Choroid plexus epithelial cell (primary cell): ENCODE data around the gene IP6K2.
"Not testable (repeated sequence)": the region's sequence is repeated elsewhere in the genome, so short reads cannot be mapped to it uniquely, and the experiment has no call there.

ENCODE experiments used
- DNase-seq: peaks from one replicate; pipeline ENCODE4 v3.0.0-alpha.2; 2010; ENCODE audit warnings: low read depth
- H3K4me3 ChIP-seq: 2 replicates; pipeline ENCODE4 v1.5.1; 2011; ENCODE audit warnings: low read depth, mild to moderate bottlenecking, control low read depth, low read length, moderate library complexity
- TF ChIP-seq, protein P1 (sequence below): conservative IDR thresholded peaks from 2 replicates; pipeline ENCODE4 v1.5.1; 2011; ENCODE audit warnings: low read depth, mild to moderate bottlenecking, control low read depth, inconsistent platforms, low read length, moderate library complexity

Gene IP6K2

GRCh38 chr3:48716982-48717746, at the start of gene IP6K2:
TSS of gene IP6K2 (minus strand) at chr3:48717221. CDS start at chr3:48695291, 21,930 bp downstream.
- H3K4me3 ChIP-seq: peak within 1 kb of the TSS; percentile 75
- TF ChIP-seq, protein P1, sequence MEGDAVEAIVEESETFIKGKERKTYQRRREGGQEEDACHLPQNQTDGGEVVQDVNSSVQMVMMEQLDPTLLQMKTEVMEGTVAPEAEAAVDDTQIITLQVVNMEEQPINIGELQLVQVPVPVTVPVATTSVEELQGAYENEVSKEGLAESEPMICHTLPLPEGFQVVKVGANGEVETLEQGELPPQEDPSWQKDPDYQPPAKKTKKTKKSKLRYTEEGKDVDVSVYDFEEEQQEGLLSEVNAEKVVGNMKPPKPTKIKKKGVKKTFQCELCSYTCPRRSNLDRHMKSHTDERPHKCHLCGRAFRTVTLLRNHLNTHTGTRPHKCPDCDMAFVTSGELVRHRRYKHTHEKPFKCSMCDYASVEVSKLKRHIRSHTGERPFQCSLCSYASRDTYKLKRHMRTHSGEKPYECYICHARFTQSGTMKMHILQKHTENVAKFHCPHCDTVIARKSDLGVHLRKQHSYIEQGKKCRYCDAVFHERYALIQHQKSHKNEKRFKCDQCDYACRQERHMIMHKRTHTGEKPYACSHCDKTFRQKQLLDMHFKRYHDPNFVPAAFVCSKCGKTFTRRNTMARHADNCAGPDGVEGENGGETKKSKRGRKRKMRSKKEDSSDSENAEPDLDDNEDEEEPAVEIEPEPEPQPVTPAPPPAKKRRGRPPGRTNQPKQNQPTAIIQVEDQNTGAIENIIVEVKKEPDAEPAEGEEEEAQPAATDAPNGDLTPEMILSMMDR: no peak
- peak; percentile 99 for DNase-seq

- no peak overlapping the region for H3K4me3 ChIP-seq
- peak; percentile 33 for DNase-seq
- TF ChIP-seq, protein P1: peak; percentile 29
Measured at GRCh38 chr3:48765376-48765775, 48.4 kb upstream of the IP6K2 start.

- DNase-seq: no peak
- TF ChIP-seq, protein P1: no peak
- H3K4me3 ChIP-seq: no peak overlapping the region
Measured at GRCh38 chr3:48762816-48763215, 45.8 kb upstream of the IP6K2 start.

- H3K4me3 ChIP-seq, DNase-seq: not testable (repeated sequence)
Measured at GRCh38 chr3:48759991-48760540, 43.0 kb upstream of the IP6K2 start.

DNA sequence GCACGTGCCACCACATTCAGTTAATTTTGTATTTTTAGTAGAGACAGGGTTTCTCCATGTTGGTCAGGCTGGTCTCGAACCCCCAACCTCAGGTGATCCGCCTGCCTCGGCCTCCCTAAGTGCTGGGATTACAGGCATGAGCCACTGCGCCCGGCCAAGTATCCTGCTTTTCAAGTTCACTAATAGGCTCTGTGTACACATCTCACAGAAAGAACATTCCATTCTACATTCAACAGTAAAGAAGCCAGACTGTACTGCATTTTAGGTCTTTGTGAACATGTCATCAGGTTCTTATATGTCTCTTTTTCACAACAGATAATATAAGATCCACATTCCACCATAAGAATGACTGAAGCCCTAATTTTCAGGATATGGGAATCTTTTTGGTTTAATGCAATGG, 42.5 kb upstream of the IP6K2 start:
- not testable (repeated sequence) for H3K4me3 ChIP-seq
- DNase-seq: peak; percentile 56

DNA sequence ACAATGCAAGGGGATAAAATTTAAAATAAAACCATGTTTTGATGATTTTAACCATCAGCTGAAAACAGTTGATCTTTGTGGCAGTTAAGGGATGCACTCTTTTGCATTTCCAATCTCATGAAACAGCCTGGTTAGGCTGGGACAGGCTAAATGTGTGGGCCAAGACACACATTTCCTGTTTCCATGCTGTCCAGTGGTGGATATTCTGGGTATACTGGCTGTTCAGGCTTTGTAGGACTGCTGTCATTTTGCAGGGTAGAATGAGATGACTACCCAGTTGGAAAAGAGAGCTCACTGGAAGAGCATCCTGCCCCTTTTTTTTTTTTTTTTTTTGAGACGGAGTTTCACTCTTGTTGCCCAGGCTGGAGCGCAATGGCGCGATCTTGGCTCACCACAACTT, 42.0 kb upstream of the IP6K2 start:
- no peak for DNase-seq
- TF ChIP-seq, protein P1: no peak
- H3K4me3 ChIP-seq: no peak overlapping the region

GRCh38 chr3:48756640-48757039, 39.6 kb upstream of the IP6K2 start:
- no peak overlapping the region for H3K4me3 ChIP-seq
- TF ChIP-seq, protein P1: no peak
- no peak for DNase-seq

DNA sequence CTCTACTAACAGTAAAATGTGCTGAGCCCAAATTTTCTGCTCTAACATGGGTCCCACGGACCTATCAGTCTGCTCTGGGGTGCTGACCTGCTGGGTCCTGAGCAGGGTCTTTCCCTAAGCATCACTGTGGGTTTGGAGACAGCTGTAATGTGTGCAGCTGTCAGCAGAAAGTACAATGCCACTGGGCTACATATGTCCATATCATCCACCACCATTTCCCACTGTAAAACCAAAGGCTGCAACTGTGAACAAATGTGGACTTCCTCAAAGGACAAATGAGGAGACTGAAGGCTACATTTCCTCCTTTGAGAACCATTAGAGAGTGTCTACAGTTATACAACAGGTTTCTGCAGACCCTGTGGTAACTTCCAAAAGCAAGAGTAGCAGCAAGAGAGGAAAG, 33.8 kb upstream of the IP6K2 start:
- H3K4me3 ChIP-seq: no peak overlapping the region
- TF ChIP-seq, protein P1: no peak
- DNase-seq: no peak
